Gastroesophageal sphincter (tissue), 4 donors: Measurements from ENCODE around the gene GJC1. TPM values are rescaled to one million over a fixed set of nuclear protein-coding genes. Genes with fewer than 3 reads are reported as not detected.

Experiments used
- ATAC-seq: fragments of 150-250 bp; one replicate; pipeline ENCODE4 v1.9.1; 2016; ENCODE audit warnings: mild to moderate bottlenecking, moderate library complexity
- H3K27ac ChIP-seq, 4 donors: fragments of 200-600 bp; sonication (generic) in 3 of 4; 1 replicate in 3 of 4; 2 replicates in 1 of 4; pipeline ENCODE4 v1.5.1; 2016 to 2019
- H3K27me3 ChIP-seq: fragments of 200-600 bp; sonication (generic); one replicate; pipeline ENCODE4 v1.5.1; 2019
- H3K36me3 ChIP-seq, 2 donors: fragments of 200-600 bp; sonication (generic); one replicate each; pipeline ENCODE4 v1.5.1; 2019; ENCODE audit warnings: control low read depth in 1 of 2
- H3K4me1 ChIP-seq, 3 donors: fragments of 200-600 bp; sonication (generic); 1 replicate in 2 of 3; 2 replicates in 1 of 3; pipeline ENCODE4 v1.5.1; 2016 to 2019; ENCODE audit warnings: control low read depth in 2 of 3
- H3K4me3 ChIP-seq, 2 donors: fragments of 200-600 bp; sonication (generic); one replicate each; pipeline ENCODE4 v1.5.1; 2019; ENCODE audit warnings: mild to moderate bottlenecking in 1 of 2, moderate library complexity in 1 of 2
- H3K9me3 ChIP-seq, 3 donors: fragments of 200-600 bp; sonication (generic); one replicate each; pipeline ENCODE4 v1.5.1; 2017 to 2019; ENCODE audit warnings: control low read depth in 2 of 3
- CTCF ChIP-seq, 4 experiments: fragments of 200-600 bp in 2 of 4; fragments of 450-650 bp in 2 of 4; sonication (generic) in 1 of 4; IDR thresholded peaks; one replicate each; pipeline ENCODE4 v1.5.1; 2017 to 2019; ENCODE audit warnings: antibody characterized with exemption in 4 of 4, mild to moderate bottlenecking in 2 of 4, moderate library complexity in 2 of 4
- EP300 ChIP-seq: sonication (generic); formaldehyde crosslinking; IDR thresholded peaks from one replicate; pipeline ENCODE4 v1.6.1; 2017; ENCODE audit warnings: antibody characterized with exemption, mild to moderate bottlenecking
- POLR2A ChIP-seq, 2 donors: fragments of 450-650 bp; IDR thresholded peaks; one replicate each; pipeline ENCODE4 v1.6.1; 2017; ENCODE audit warnings: antibody characterized with exemption in 2 of 2, mild to moderate bottlenecking in 2 of 2, moderate library complexity in 1 of 2
- POLR2AphosphoS5 ChIP-seq: sonication (generic); formaldehyde crosslinking; IDR thresholded peaks from one replicate; pipeline ENCODE4 v1.6.1; 2017; ENCODE audit warnings: antibody characterized with exemption
- WGBS, 2 donors: methylation state at CpG; one replicate each; pipeline ENCODE4 v1.1.5; 2018; ENCODE audit warnings: low coverage in 1 of 2; 5-methylcytosine and 5-hydroxymethylcytosine counted together
- total RNA-seq, 4 donors: library from RNA; depleted of rRNA; stranded (reverse); fragments of >200 nt; gene quantifications; one replicate each; pipeline ENCODE4 v1.1.0, GENCODE V29; 2016

GJC1 gene
- total RNA-seq, 4 donors from 2014 or later: 28.2 to 78.3 (median 44.5) TPM

GRCh38 chr17:44793885-44794842, 35.9 kb downstream of the GJC1 start:
- H3K9me3 ChIP-seq: no peaks in the 10 kb centered on the region
- H3K27me3 ChIP-seq: no peaks in the 10 kb centered on the region
- H3K4me1 ChIP-seq: peaks cover 0 to 55% (median 3%) of the 10 kb centered on the region in 3 donors
- WGBS, 2 donors: 48 to 56% methylated on average over 13 to 18 of the region's 18 CpGs
- peak overlapping the region; percentile 66 to 90 (median 88) for H3K27ac ChIP-seq
- peak overlapping the region in 1 of 2 donors; percentile 11 for H3K4me3 ChIP-seq
- H3K36me3 ChIP-seq: no peaks in the 10 kb centered on the region
- ATAC-seq: no peak
- TF ChIP-seq POLR2AphosphoS5 (no peak), CTCF (IDR thresholded peaks at IDR 0.05) (peak in 1 of 4 experiments; percentile 22)

- Histone ChIP-seq H3K4me1 (peaks cover 0 to 44% (median 6%) of the 10 kb centered on the region in 3 donors), H3K4me3 (no peak overlapping the region), H3K36me3 (no peaks in the 10 kb centered on the region), H3K27ac (no peak overlapping the region), H3K9me3 (no peaks in the 10 kb centered on the region), H3K27me3 (no peaks in the 10 kb centered on the region)
- ATAC-seq: no peak
- WGBS, 2 donors: 83% methylated on average over 1 of the region's 1 CpG
- TF ChIP-seq POLR2AphosphoS5 (no peak), CTCF (IDR thresholded peaks at IDR 0.05) (no peak), POLR2A (IDR thresholded peaks at IDR 0.05) (no peak), EP300 (no peak)
Measured at GRCh38 chr17:44792276-44792675, 37.8 kb downstream of the GJC1 start.

GRCh38 chr17:44788139-44788538, 41.9 kb downstream of the GJC1 start:
- Histone ChIP-seq H3K27ac (no peak overlapping the region), H3K27me3 (no peaks in the 10 kb centered on the region), H3K4me3 (no peak overlapping the region), H3K36me3 (no peaks in the 10 kb centered on the region), H3K4me1 (peaks cover 0 to 27% (median 11%) of the 10 kb centered on the region in 3 donors), H3K9me3 (no peaks in the 10 kb centered on the region)
- ATAC-seq: no peak
- TF ChIP-seq POLR2A (IDR thresholded peaks at IDR 0.05) (no peak), EP300 (no peak), CTCF (IDR thresholded peaks at IDR 0.05) (no peak), POLR2AphosphoS5 (no peak)
- WGBS, 2 donors: 74% methylated on average over 5 of the region's 7 CpGs; no CpG with 5 or more reads in 1 of the 2 donors

- peak overlapping the region in 3 of 4 donors; percentile 25 to 56 (median 40) for H3K27ac ChIP-seq
Measured at GRCh38 chr17:44787271-44787940, 42.7 kb downstream of the GJC1 start.

More at GRCh38 chr17:44787271-44787940, 42.7 kb downstream of the GJC1 start:
- Histone ChIP-seq H3K36me3 (no peaks in the 10 kb centered on the region), H3K4me1 (peaks cover 0 to 35% (median 11%) of the 10 kb centered on the region in 3 donors), H3K4me3 (no peak overlapping the region), H3K27me3 (no peaks in the 10 kb centered on the region), H3K9me3 (no peaks in the 10 kb centered on the region)
- ATAC-seq: no peak
- no peak for TF ChIP-seq CTCF (IDR thresholded peaks at IDR 0.05)
- no peak for TF ChIP-seq POLR2A (IDR thresholded peaks at IDR 0.05)
- TF ChIP-seq EP300: no peak
- no peak for TF ChIP-seq POLR2AphosphoS5
- 79% methylated on average over 7 to 15 of the region's 15 CpGs for whole genome bisulfite sequencing, 2 donors
